Measurements from ENCODE around the gene UQCRQ. TPM values are rescaled to one million over a fixed set of nuclear protein-coding genes. Genes with fewer than 3 reads are reported as not detected.

UQCRQ gene
- total and polyA plus RNA-seq, 9 of the 15 experiments (the other 6 are each of a cell fraction or from before 2014, with no cell fraction given), result 235 to 2,421 (median 883) TPM

DNA sequence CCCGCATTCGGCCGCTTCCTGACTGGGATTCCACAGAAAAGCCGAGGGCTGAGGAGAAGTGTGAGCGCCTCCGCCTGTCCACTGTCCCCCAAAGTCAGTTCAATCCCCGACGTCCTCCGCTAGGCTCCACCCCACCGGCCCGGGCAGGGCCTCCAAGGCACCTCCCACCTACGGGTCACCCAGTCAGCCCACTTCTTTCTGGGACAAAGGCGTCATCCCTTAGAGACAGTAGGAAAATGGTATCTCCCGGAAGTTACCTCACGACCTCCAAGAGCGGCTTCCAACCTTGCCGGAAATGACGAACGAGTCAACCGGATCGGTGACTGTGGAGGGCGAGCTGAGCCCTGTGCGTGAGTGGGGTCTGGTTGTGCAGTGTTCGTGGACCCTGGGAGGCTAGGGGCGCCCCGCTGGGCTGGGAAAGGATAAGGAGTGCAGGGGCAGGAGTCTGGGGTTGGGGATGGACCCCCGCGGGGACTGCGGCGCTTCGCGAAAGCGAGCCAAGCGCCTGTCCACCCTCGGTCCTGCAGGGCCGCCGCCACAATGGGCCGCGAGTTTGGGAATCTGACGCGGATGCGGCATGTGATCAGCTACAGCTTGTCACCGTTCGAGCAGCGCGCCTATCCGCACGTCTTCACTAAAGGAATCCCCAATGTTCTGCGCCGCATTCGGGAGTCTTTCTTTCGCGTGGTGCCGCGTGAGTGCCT is at the start of gene UQCRQ, which contains the start of gene GDF9 (continued):
- TF ChIP-seq SP2 (IDR thresholded peaks at IDR 0.05; ENCODE audit: extremely low read depth, low read depth, low read length, poor library complexity, severe bottlenecking), result no peak
- TF ChIP-seq THRAP3 (IDR thresholded peaks at IDR 0.05; ENCODE audit: borderline replicate concordance), result no peak
- TF ChIP-seq ZNF445 (CRISPR knock-in tag; IDR thresholded peaks at IDR 0.05; ENCODE audit: low read depth), result no peak
- peak in 1 of 2 experiments; percentile 67; a peak in 3 of 4 replicates for TF ChIP-seq SRF (CRISPR knock-in tag; IDR thresholded peaks at IDR 0.05)
- TF ChIP-seq, protein P1, sequence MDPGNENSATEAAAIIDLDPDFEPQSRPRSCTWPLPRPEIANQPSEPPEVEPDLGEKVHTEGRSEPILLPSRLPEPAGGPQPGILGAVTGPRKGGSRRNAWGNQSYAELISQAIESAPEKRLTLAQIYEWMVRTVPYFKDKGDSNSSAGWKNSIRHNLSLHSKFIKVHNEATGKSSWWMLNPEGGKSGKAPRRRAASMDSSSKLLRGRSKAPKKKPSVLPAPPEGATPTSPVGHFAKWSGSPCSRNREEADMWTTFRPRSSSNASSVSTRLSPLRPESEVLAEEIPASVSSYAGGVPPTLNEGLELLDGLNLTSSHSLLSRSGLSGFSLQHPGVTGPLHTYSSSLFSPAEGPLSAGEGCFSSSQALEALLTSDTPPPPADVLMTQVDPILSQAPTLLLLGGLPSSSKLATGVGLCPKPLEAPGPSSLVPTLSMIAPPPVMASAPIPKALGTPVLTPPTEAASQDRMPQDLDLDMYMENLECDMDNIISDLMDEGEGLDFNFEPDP (CRISPR knock-in tag; IDR thresholded peaks at IDR 0.05), result no peak
- TF ChIP-seq ZNF121 (CRISPR knock-in tag; conservative IDR thresholded peaks at IDR 0.05), result no peak
- TF ChIP-seq JUN (IDR thresholded peaks at IDR 0.05; ENCODE audit: borderline replicate concordance, low read depth, low read length), result peak; percentile 73; the same call in 1 of the 2 replicates
- TF ChIP-seq JUN (CRISPR knock-in tag; IDR thresholded peaks at IDR 0.05; ENCODE audit: borderline replicate concordance), result peak; percentile 22; the same call in 1 of the 2 replicates
- no peak for TF ChIP-seq TCFL5 (CRISPR knock-in tag; conservative IDR thresholded peaks at IDR 0.05)
- no peak for TF ChIP-seq SRSF7 (optimal IDR thresholded peaks at IDR 0.05; ENCODE audit: low read depth, low read length)
- no peak for TF ChIP-seq NELFE (IDR thresholded peaks at IDR 0.05; ENCODE audit: insufficient read depth, insufficient read length)
- TF ChIP-seq FOXJ3 (CRISPR knock-in tag; IDR thresholded peaks at IDR 0.05), result no peak
- TF ChIP-seq CREM (IDR thresholded peaks at IDR 0.05; ENCODE audit: low read depth), result peak; percentile 98
- no peak for TF ChIP-seq HMG20A (CRISPR knock-in tag; conservative IDR thresholded peaks at IDR 0.05)
- TF ChIP-seq, protein P2, sequence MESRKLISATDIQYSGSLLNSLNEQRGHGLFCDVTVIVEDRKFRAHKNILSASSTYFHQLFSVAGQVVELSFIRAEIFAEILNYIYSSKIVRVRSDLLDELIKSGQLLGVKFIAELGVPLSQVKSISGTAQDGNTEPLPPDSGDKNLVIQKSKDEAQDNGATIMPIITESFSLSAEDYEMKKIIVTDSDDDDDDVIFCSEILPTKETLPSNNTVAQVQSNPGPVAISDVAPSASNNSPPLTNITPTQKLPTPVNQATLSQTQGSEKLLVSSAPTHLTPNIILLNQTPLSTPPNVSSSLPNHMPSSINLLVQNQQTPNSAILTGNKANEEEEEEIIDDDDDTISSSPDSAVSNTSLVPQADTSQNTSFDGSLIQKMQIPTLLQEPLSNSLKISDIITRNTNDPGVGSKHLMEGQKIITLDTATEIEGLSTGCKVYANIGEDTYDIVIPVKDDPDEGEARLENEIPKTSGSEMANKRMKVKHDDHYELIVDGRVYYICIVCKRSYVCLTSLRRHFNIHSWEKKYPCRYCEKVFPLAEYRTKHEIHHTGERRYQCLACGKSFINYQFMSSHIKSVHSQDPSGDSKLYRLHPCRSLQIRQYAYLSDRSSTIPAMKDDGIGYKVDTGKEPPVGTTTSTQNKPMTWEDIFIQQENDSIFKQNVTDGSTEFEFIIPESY (CRISPR knock-in tag; IDR thresholded peaks at IDR 0.05), result no peak; the same call in 1 of the 2 replicates
- TF ChIP-seq, protein P3, sequence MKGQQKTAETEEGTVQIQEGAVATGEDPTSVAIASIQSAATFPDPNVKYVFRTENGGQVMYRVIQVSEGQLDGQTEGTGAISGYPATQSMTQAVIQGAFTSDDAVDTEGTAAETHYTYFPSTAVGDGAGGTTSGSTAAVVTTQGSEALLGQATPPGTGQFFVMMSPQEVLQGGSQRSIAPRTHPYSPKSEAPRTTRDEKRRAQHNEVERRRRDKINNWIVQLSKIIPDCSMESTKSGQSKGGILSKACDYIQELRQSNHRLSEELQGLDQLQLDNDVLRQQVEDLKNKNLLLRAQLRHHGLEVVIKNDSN (CRISPR knock-in tag; IDR thresholded peaks at IDR 0.05), result peak; percentile 70
- TF ChIP-seq, protein P4, sequence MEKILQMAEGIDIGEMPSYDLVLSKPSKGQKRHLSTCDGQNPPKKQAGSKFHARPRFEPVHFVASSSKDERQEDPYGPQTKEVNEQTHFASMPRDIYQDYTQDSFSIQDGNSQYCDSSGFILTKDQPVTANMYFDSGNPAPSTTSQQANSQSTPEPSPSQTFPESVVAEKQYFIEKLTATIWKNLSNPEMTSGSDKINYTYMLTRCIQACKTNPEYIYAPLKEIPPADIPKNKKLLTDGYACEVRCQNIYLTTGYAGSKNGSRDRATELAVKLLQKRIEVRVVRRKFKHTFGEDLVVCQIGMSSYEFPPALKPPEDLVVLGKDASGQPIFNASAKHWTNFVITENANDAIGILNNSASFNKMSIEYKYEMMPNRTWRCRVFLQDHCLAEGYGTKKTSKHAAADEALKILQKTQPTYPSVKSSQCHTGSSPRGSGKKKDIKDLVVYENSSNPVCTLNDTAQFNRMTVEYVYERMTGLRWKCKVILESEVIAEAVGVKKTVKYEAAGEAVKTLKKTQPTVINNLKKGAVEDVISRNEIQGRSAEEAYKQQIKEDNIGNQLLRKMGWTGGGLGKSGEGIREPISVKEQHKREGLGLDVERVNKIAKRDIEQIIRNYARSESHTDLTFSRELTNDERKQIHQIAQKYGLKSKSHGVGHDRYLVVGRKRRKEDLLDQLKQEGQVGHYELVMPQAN (IDR thresholded peaks at IDR 0.05; ENCODE audit: borderline replicate concordance), result peak; percentile 83
- no peak for TF ChIP-seq POLR3G (IDR thresholded peaks at IDR 0.05; ENCODE audit: extremely low read depth, insufficient read length, insufficient replicate concordance)
- no peak for TF ChIP-seq SLC30A9 (CRISPR knock-in tag; IDR thresholded peaks at IDR 0.05)
